IMR-90 (cell line): ENCODE data around the gene NFASC. TPM values are rescaled to one million over a fixed set of nuclear protein-coding genes. Genes with fewer than 3 reads are reported as not detected.

Experiments
- ATAC-seq: fragments of 200-7000 bp; cut with Tn5 transposase; 2 replicates; pipeline ENCODE4 v1.9.1; 2020; ENCODE audit warnings: low read depth, mild to moderate bottlenecking, moderate library complexity
- BruUV-seq: library from RNA; stranded (reverse); fragments of 400-500 nt; replicated peaks from 2 replicates; lab custom pipeline; 2021; lab: Mats Ljungman, UMichigan
- CTCF ChIA-PET: fragments of 300-600 bp; formaldehyde crosslinking; extraction: SDS; loops from one replicate; lab custom pipeline; 2021; ENCODE audit warnings: antibody characterized with exemption; lab: Yijun Ruan, JAX
- POLR2A ChIA-PET: fragments of 300-600 bp; sonication (Branson Sonifier 250); formaldehyde crosslinking; loops from one replicate; lab custom pipeline; 2022; ENCODE audit warnings: antibody characterized with exemption; ENCODE audit not compliant: unreplicated experiment; lab: Charles Lee
- DNase-seq: peaks from one replicate; pipeline ENCODE4 v3.0.0; 2013
- H2AFZ ChIP-seq: replicated peaks from 2 replicates; pipeline ENCODE3; 2013; ENCODE audit warnings: low read length, mild to moderate bottlenecking; ENCODE audit not compliant: poor library complexity
- H2AK5ac ChIP-seq: 2 replicates; pipeline ENCODE4 v1.6.1; 2013; ENCODE audit warnings: low read depth, low read length, inconsistent platforms
- H2AK9ac ChIP-seq: replicated peaks from 2 replicates; pipeline ENCODE3; 2013; ENCODE audit warnings: mild to moderate bottlenecking, low read depth, low read length, moderate library complexity; ENCODE audit not compliant: poor library complexity
- H2BK120ac ChIP-seq: 2 replicates; pipeline ENCODE4 v1.6.1; 2013; ENCODE audit warnings: low read depth, low read length, inconsistent platforms
- H2BK15ac ChIP-seq: 3 replicates; pipeline ENCODE4 v1.6.1; 2013; ENCODE audit warnings: low read depth, low read length, inconsistent platforms
- H2BK20ac ChIP-seq: 2 replicates; pipeline ENCODE4 v1.6.1; 2013; ENCODE audit warnings: low read depth, mild to moderate bottlenecking, inconsistent platforms, low read length, moderate library complexity
- H2BK5ac ChIP-seq: 2 replicates; pipeline ENCODE4 v1.6.1; 2013; ENCODE audit warnings: mild to moderate bottlenecking, low read depth, low read length, inconsistent platforms; ENCODE audit not compliant: poor library complexity, severe bottlenecking
- H3K14ac ChIP-seq: replicated peaks from 2 replicates; pipeline ENCODE4 v1.6.1; 2013; ENCODE audit warnings: low read depth, low read length, inconsistent platforms
- H3K18ac ChIP-seq: 2 replicates; pipeline ENCODE4 v1.6.1; 2013; ENCODE audit warnings: low read depth, low read length, control low read depth
- H3K23ac ChIP-seq: 2 replicates; pipeline ENCODE4 v1.6.1; 2013; ENCODE audit warnings: low read depth, low read length, inconsistent platforms
- H3K27ac ChIP-seq: 2 replicates; pipeline ENCODE4 v1.5.1; 2013; ENCODE audit warnings: mild to moderate bottlenecking, control low read depth, low read length; ENCODE audit not compliant: insufficient read depth
- H3K27me3 ChIP-seq: 2 replicates; pipeline ENCODE4 v1.6.1; 2013; ENCODE audit warnings: low read length; ENCODE audit not compliant: control insufficient read depth, insufficient read depth
- H3K36me3 ChIP-seq: 2 replicates; pipeline ENCODE4 v1.6.1; 2013; ENCODE audit warnings: low read length, mixed read lengths; ENCODE audit not compliant: control insufficient read depth, insufficient read depth
- H3K4ac ChIP-seq: 2 replicates; pipeline ENCODE4 v1.6.1; 2013; ENCODE audit warnings: low read depth, low read length, inconsistent platforms
- H3K4me1 ChIP-seq: 2 replicates; pipeline ENCODE4 v1.6.1; 2013; ENCODE audit warnings: low read length, mixed read lengths; ENCODE audit not compliant: control insufficient read depth, insufficient read depth
- H3K4me2 ChIP-seq: 2 replicates; pipeline ENCODE4 v1.6.1; 2013; ENCODE audit warnings: low read depth, mild to moderate bottlenecking, control low read depth, low read length, moderate library complexity
- H3K4me3 ChIP-seq: 2 replicates; pipeline ENCODE4 v1.5.1; 2013; ENCODE audit warnings: low read depth, mild to moderate bottlenecking, control low read depth, low read length, moderate library complexity; ENCODE audit not compliant: insufficient read depth
- H3K56ac ChIP-seq: 2 replicates; pipeline ENCODE4 v1.6.1; 2013; ENCODE audit warnings: low read length, inconsistent platforms; ENCODE audit not compliant: insufficient read depth; ENCODE audit errors: extremely low read depth
- H3K79me1 ChIP-seq, 2 experiments: 2 replicates each; pipeline ENCODE4 v1.6.1; 2013; ENCODE audit warnings: low read length in 2 of 2, inconsistent platforms in 1 of 2, low read depth in 1 of 2
- H3K9ac ChIP-seq: 2 replicates; pipeline ENCODE4 v1.6.1; 2013; ENCODE audit warnings: low read depth, low read length, control low read depth
- H3K9me1 ChIP-seq: 2 replicates; pipeline ENCODE4 v1.6.1; 2013; ENCODE audit warnings: low read length, inconsistent platforms; ENCODE audit not compliant: insufficient read depth
- H3K9me3 ChIP-seq: 2 replicates; pipeline ENCODE4 v1.6.1; 2013; ENCODE audit warnings: low read length; ENCODE audit not compliant: control insufficient read depth, insufficient read depth
- H4K20me1 ChIP-seq: 2 replicates; pipeline ENCODE4 v1.6.1; 2013; ENCODE audit warnings: low read length, inconsistent platforms; ENCODE audit not compliant: insufficient read depth
- H4K5ac ChIP-seq: 2 replicates; pipeline ENCODE4 v1.6.1; 2013; ENCODE audit warnings: mild to moderate bottlenecking, low read depth, low read length, control low read depth
- H4K8ac ChIP-seq, 2 experiments: 2 replicates each; pipeline ENCODE4 v1.6.1; 2013; ENCODE audit warnings: low read depth in 2 of 2, low read length in 2 of 2, control low read depth in 1 of 2, inconsistent platforms in 1 of 2
- H4K91ac ChIP-seq: 2 replicates; pipeline ENCODE4 v1.6.1; 2013; ENCODE audit warnings: low read depth, low read length, inconsistent platforms; ENCODE audit not compliant: insufficient read depth
- CEBPB ChIP-seq: IDR thresholded peaks from 2 replicates; pipeline ENCODE4 v1.6.1; 2012; ENCODE audit warnings: low read depth, low read length, improper control_type of control experiment
- FOS ChIP-seq: fragments of 150-350 bp; IDR thresholded peaks from 2 replicates; pipeline ENCODE4 v1.6.1; 2016; ENCODE audit warnings: low read depth, low read length
- MXI1 ChIP-seq: IDR thresholded peaks from 2 replicates; pipeline ENCODE4 v1.6.1; 2012; ENCODE audit warnings: low read depth, mild to moderate bottlenecking, low read length, moderate library complexity, borderline replicate concordance
- RCOR1 ChIP-seq: IDR thresholded peaks from 2 replicates; pipeline ENCODE4 v1.6.1; 2012; ENCODE audit warnings: mild to moderate bottlenecking, low read length, improper control_type of control experiment; ENCODE audit not compliant: insufficient replicate concordance
- WGBS, 2 experiments: methylation state at CpG; one replicate each; pipeline versions ENCODE4 v1.1.5 to v1.1.7; 2013; ENCODE audit warnings: missing lambda C conversion rate in 2 of 2; ENCODE audit not compliant: insufficient read length in 1 of 2; ENCODE audit errors: extremely low coverage in 2 of 2; 5-methylcytosine and 5-hydroxymethylcytosine counted together
- dilution Hi-C: fragments of 300-500 bp; cut with HindIII; formaldehyde crosslinking; loops from one replicate; pipeline ENCODE4 v1.14.3; 2018; ENCODE audit warnings: low sequenced_read_pairs; ENCODE audit not compliant: unreplicated experiment
- in situ Hi-C: fragments of 300-500 bp; cut with MboI; formaldehyde crosslinking; loops from 3 replicates; pipeline ENCODE4 v1.14.3; 2019; ENCODE audit warnings: low sequenced_read_pairs, inconsistent platforms, mixed read lengths
- intact Hi-C: fragments of 100-400 bp; cut with micrococcal nuclease; formaldehyde crosslinking; loops from 2 replicates; pipeline ENCODE4 v1.10.0; 2022
- polyA plus RNA-seq, 3 experiments: library from polyadenylated mRNA; depleted of rRNA; stranded (reverse); fragments of >200 nt; gene quantifications; 2 replicates each; pipeline ENCODE4 v1.2.3, GENCODE V29; 2012; ENCODE audit warnings: low replicate concordance in 1 of 3
- total RNA-seq: library from RNA; depleted of rRNA; stranded (reverse); fragments of >200 nt; gene quantifications from 2 replicates; pipeline ENCODE4 v1.2.3, GENCODE V29; 2012

NFASC gene
- total and polyA plus RNA-seq, 2 of the 4 experiments (the other 2 are of a cell fraction), result 0.18 to 0.79 TPM

DNA sequence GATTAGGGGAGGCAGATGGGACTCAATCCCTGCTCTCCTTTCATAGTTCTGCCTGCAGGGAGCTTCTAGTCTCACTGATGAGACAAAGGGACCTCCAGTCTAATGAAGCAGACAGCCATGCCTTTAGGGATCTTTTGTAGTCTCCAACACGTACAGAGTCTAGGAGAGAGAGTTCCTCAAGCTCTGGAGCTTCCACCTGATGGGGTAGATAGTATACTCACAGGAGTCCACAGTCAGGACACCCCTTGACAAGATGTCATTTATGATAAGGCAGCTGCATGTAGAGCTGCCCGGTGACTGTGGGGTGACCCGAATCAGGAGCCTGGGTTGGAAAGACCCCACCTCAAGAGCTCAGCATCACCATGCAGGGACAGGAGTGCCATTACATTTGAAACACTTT is 117.0 kb downstream of the NFASC start:
- POLR2A ChIA-PET, result no interaction called here
- no CpG with 5 or more reads among the region's 3 CpGs for WGBS, 2 experiments

More for the DNA sequence above, 117.0 kb downstream of the NFASC start:
- Histone ChIP-seq H3K56ac (no peak overlapping the region), H2BK5ac (no peak overlapping the region), H2AK5ac (no peak overlapping the region), H2BK120ac (no peak overlapping the region), H3K23ac (no peak overlapping the region), H3K4me1 (no peaks in the 10 kb centered on the region), H3K27me3 (peaks cover 52% of the 10 kb centered on the region), H3K18ac (no peak overlapping the region), H3K36me3 (no peaks in the 10 kb centered on the region), H3K9me3 (no peaks in the 10 kb centered on the region), H2BK15ac (no peak overlapping the region), H3K79me1 (no peaks in the 10 kb centered on the region), H3K4me3 (no peak overlapping the region), H3K9ac (no peak overlapping the region), H3K14ac (no peak overlapping the region), H4K5ac (no peak overlapping the region), H4K91ac (no peak overlapping the region), H2AK9ac (no peak overlapping the region), H3K4me2 (no peak overlapping the region), H3K4ac (no peak overlapping the region), H4K8ac (no peak overlapping the region), H3K9me1 (no peaks in the 10 kb centered on the region), H4K20me1 (no peaks in the 10 kb centered on the region), H3K27ac (no peak overlapping the region), H2BK20ac (no peak overlapping the region), H2AFZ (no peak overlapping the region)
- intact Hi-C loops, result loop anchor here (2.0 kb wide), 1 partner anchor 337 kb away; no protein-coding TSS in a partner anchor
- in situ Hi-C loops, result loop anchor here (5.0 to 10.0 kb wide), 2 partner anchors 75 to 347 kb away; no protein-coding TSS in a partner anchor
- ATAC-seq (no peak), DNase-seq (no peak)
- TF ChIP-seq RCOR1 (no peak), MXI1 (no peak), CEBPB (no peak), FOS (no peak)
- CTCF ChIA-PET, result interaction anchor here (1.2 kb wide), 1 partner anchor 74 kb away, joined by 3 read pairs; no protein-coding TSS in a partner anchor
- no TSS peak for BruUV-seq
- dilution Hi-C loops, result no loop called here
